GM13977 (cell line): ENCODE data around the gene PATL2.

Source experiments
- DNase-seq: peaks from one replicate; pipeline ENCODE4 v3.0.0; 2012; ENCODE audit warnings: low spot score
- in situ Hi-C: fragments of 300-500 bp; cut with MboI; formaldehyde crosslinking; loops from one replicate; pipeline ENCODE4 v1.12.0; 2022; ENCODE audit warnings: low sequenced_read_pairs, low pct_unique_long_range_greater_than_20kb, mixed read lengths, inconsistent platforms; ENCODE audit not compliant: unreplicated experiment
- TF ChIP-seq, protein P1 (sequence below): IDR thresholded peaks from 2 replicates; pipeline ENCODE4 v1.5.1; 2012; ENCODE audit warnings: mild to moderate bottlenecking, control low read depth; ENCODE audit not compliant: insufficient read depth; ENCODE audit errors: extremely low read depth, missing control alignments

PATL2 gene

DNA sequence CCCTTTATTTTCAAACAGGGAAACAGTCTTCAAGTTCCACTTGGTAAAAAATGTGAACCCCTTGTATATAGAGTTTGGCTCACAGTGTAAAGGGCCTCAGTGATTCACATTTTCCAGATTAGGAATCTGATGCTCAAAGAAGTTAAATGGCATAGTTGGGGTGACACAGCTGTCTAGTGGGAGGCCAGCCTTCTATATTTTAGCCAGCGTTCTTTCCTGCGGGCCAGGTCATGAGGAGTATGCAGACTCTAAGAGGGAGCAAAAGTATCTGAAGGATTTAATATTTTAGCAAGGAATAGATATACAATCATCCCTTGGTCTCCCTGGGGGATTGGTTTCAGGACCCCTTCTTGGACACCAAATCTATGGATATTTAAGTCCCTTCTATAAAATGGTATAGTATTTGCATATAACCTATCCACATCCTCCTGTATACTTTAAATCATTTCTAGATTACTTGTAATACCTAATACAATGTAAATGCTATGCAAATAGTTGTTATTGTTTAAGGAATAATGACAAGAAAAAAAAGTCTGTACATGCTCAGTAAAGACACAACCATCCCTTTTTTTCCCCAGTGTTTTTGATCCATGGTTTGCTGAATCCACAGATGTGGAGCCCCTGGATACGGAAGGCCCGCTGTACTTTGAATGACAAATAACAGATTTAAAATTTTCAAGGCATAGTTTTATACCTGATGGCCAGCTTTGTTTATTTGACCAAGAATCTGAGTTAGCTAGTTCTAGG lies 7.2 kb upstream of the PATL2 start:
- no peak for DNase-seq
- in situ Hi-C loops, result no loop called here
- TF ChIP-seq, protein P1, sequence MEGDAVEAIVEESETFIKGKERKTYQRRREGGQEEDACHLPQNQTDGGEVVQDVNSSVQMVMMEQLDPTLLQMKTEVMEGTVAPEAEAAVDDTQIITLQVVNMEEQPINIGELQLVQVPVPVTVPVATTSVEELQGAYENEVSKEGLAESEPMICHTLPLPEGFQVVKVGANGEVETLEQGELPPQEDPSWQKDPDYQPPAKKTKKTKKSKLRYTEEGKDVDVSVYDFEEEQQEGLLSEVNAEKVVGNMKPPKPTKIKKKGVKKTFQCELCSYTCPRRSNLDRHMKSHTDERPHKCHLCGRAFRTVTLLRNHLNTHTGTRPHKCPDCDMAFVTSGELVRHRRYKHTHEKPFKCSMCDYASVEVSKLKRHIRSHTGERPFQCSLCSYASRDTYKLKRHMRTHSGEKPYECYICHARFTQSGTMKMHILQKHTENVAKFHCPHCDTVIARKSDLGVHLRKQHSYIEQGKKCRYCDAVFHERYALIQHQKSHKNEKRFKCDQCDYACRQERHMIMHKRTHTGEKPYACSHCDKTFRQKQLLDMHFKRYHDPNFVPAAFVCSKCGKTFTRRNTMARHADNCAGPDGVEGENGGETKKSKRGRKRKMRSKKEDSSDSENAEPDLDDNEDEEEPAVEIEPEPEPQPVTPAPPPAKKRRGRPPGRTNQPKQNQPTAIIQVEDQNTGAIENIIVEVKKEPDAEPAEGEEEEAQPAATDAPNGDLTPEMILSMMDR, result no peak

DNA sequence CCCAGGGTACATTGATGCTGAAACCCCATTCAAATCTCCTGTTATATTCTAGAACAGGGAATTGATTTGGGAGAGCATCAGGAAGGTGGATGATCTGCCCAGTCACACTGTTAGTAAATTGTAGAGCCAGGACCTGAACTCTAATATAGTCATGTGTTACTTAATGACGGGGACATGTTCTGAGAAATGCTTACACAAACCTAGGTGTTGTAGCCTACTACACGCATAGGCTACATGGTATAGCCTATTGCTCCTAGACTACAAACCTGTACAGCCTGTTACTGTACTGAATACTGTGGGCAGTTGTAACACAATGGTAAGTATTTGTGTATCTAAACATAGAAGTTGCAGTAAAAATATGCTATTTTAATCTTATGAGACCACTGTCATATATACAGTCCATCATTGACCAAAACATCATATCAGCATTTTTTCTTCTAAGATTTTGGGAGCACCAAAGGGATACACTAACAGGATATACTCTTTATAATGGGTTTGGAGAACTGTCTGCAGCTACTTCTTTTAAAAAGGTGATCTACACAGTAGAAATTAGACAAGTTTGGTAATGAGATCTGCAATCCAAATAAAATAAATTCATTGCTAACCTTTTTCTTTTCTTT lies 6.0 kb upstream of the PATL2 start:
- in situ Hi-C loops, result no loop called here
- TF ChIP-seq, protein P1, result no peak
- DNase-seq, result no peak

DNA sequence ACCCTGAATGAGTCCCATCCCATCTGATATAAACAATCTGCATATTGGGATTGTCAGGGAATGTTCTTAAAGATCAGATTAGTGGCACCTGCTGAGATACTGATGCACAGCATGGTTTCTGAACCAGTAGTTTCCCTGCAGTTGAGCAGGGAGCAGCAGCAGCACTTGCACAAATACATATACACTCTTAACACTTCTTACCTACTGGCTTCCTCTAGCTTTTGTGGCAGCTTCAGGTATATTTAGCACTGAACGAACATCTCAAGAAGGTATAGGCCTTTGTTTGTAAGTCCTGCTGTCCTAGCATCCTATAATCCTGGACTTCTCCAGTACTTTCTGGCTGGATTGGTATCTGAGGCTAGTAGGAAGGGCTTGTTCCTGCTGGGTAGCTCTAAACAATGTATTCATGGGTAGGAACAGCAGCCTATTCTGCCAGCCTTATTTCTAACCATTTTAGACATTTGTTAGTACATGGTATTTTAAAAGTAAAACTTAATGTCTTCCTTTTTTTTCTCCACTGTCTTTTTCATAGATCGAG lies 4.7 kb upstream of the PATL2 start:
- in situ Hi-C loops, result no loop called here
- TF ChIP-seq, protein P1, result no peak
- no peak for DNase-seq

- in situ Hi-C loops, result no loop called here
- DNase-seq, result no peak
- TF ChIP-seq, protein P1, result no peak
Measured at GRCh38 chr15:44715142-44715796, 4.1 kb upstream of the PATL2 start.

- no peak for DNase-seq
- TF ChIP-seq, protein P1, result peak; percentile 25
- in situ Hi-C loops, result loop anchor here (5.0 kb wide), 1 partner anchor 46 kb away; no protein-coding TSS in a partner anchor
Measured at GRCh38 chr15:44713006-44713966, 2.2 kb upstream of the PATL2 start.
